HEK293 (cell line): Measurements from ENCODE around the gene TM7SF3.

ENCODE experiments used
- ATF2 ChIP-seq: fragments of 450-650 bp; formaldehyde crosslinking; IDR thresholded peaks from 2 replicates; pipeline ENCODE4 v1.5.1; 2016; ENCODE audit warnings: missing biosample characterization, missing genetic modification characterization, low read depth
- BCL11A ChIP-seq: fragments of 450-650 bp; formaldehyde crosslinking; IDR thresholded peaks from 2 replicates; pipeline ENCODE4 v1.5.1; 2016; ENCODE audit warnings: low read depth, missing biosample characterization, missing genetic modification characterization
- ELK4 ChIP-seq: IDR thresholded peaks from 2 replicates; pipeline ENCODE4 v1.6.1; 2011; ENCODE audit warnings: mild to moderate bottlenecking, low read depth, low read length, borderline replicate concordance
- FEZF1 ChIP-seq: fragments of 450-650 bp; formaldehyde crosslinking; IDR thresholded peaks from 2 replicates; pipeline ENCODE4 v1.5.1; 2016; ENCODE audit warnings: missing biosample characterization, missing genetic modification characterization
- GLI4 ChIP-seq: fragments of 450-650 bp; formaldehyde crosslinking; IDR thresholded peaks from 2 replicates; pipeline ENCODE4 v1.5.1; 2016; ENCODE audit warnings: missing biosample characterization, missing genetic modification characterization
- GLIS2 ChIP-seq: fragments of 450-650 bp; formaldehyde crosslinking; IDR thresholded peaks from 2 replicates; pipeline ENCODE4 v1.5.1; 2016; ENCODE audit warnings: missing biosample characterization, missing genetic modification characterization
- HOXA7 ChIP-seq: sonication (generic); formaldehyde crosslinking; IDR thresholded peaks from 2 replicates; pipeline ENCODE4 v1.8.1; 2022; ENCODE audit warnings: missing genetic modification reagents, borderline replicate concordance
- MEIS1 ChIP-seq: sonication (generic); formaldehyde crosslinking; IDR thresholded peaks from 2 replicates; pipeline ENCODE4 v1.8.1; 2022; ENCODE audit warnings: missing genetic modification reagents, mild to moderate bottlenecking, borderline replicate concordance
- OSR2 ChIP-seq: fragments of 450-650 bp; formaldehyde crosslinking; IDR thresholded peaks from 2 replicates; pipeline ENCODE4 v1.5.1; 2016; ENCODE audit warnings: missing biosample characterization, missing genetic modification characterization
- PRDM6 ChIP-seq: fragments of 450-650 bp; formaldehyde crosslinking; IDR thresholded peaks from 2 replicates; pipeline ENCODE4 v1.5.1; 2017; ENCODE audit warnings: missing biosample characterization, missing genetic modification characterization
- ZBTB17 ChIP-seq: fragments of 450-650 bp; formaldehyde crosslinking; IDR thresholded peaks from 2 replicates; pipeline ENCODE4 v1.5.1; 2016; ENCODE audit warnings: missing biosample characterization, missing genetic modification characterization
- ZFP41 ChIP-seq: fragments of 450-650 bp; formaldehyde crosslinking; IDR thresholded peaks from 2 replicates; pipeline ENCODE4 v1.5.1; 2016; ENCODE audit warnings: missing biosample characterization, missing genetic modification characterization, borderline replicate concordance
- ZNF112 ChIP-seq: fragments of 450-650 bp; formaldehyde crosslinking; IDR thresholded peaks from 2 replicates; pipeline ENCODE4 v1.5.0; 2017; ENCODE audit warnings: missing biosample characterization, missing genetic modification characterization
- ZNF138 ChIP-seq: fragments of 450-650 bp; formaldehyde crosslinking; IDR thresholded peaks from 2 replicates; pipeline ENCODE4 v1.5.1; 2016; ENCODE audit warnings: missing biosample characterization, missing genetic modification characterization, borderline replicate concordance
- ZNF16 ChIP-seq: fragments of 450-650 bp; formaldehyde crosslinking; IDR thresholded peaks from 2 replicates; pipeline ENCODE4 v1.5.1; 2016; ENCODE audit warnings: low read depth, missing biosample characterization, missing genetic modification characterization
- ZNF18 ChIP-seq: fragments of 450-650 bp; formaldehyde crosslinking; IDR thresholded peaks from 2 replicates; pipeline ENCODE4 v1.5.1; 2016; ENCODE audit warnings: missing biosample characterization, missing genetic modification characterization
- ZNF221 ChIP-seq: fragments of 450-650 bp; formaldehyde crosslinking; IDR thresholded peaks from 2 replicates; pipeline ENCODE4 v1.5.1; 2017; ENCODE audit warnings: missing biosample characterization, missing genetic modification characterization, borderline replicate concordance
- ZNF26 ChIP-seq: fragments of 450-650 bp; formaldehyde crosslinking; IDR thresholded peaks from 2 replicates; pipeline ENCODE4 v1.5.1; 2016; ENCODE audit warnings: missing biosample characterization, missing genetic modification characterization
- ZNF335 ChIP-seq: fragments of 450-650 bp; formaldehyde crosslinking; conservative IDR thresholded peaks from 2 replicates; pipeline ENCODE4 v1.5.1; 2016; ENCODE audit warnings: missing biosample characterization, missing genetic modification characterization
- ZNF354C ChIP-seq: fragments of 450-650 bp; formaldehyde crosslinking; IDR thresholded peaks from 2 replicates; pipeline ENCODE4 v1.5.1; 2016; ENCODE audit warnings: missing biosample characterization, missing genetic modification characterization, low read depth, borderline replicate concordance
- ZNF366 ChIP-seq: fragments of 450-650 bp; formaldehyde crosslinking; conservative IDR thresholded peaks from 2 replicates; pipeline ENCODE4 v1.5.1; 2016; ENCODE audit warnings: missing biosample characterization, missing genetic modification characterization
- ZNF394 ChIP-seq: fragments of 450-650 bp; formaldehyde crosslinking; IDR thresholded peaks from 2 replicates; pipeline ENCODE4 v1.5.1; 2016; ENCODE audit warnings: missing biosample characterization, missing genetic modification characterization, mild to moderate bottlenecking, moderate library complexity, borderline replicate concordance
- ZNF416 ChIP-seq: fragments of 450-650 bp; formaldehyde crosslinking; IDR thresholded peaks from 2 replicates; pipeline ENCODE4 v1.5.1; 2016; ENCODE audit warnings: missing biosample characterization, missing genetic modification characterization
- ZNF423 ChIP-seq: fragments of 450-650 bp; formaldehyde crosslinking; IDR thresholded peaks from 2 replicates; pipeline ENCODE4 v1.5.1; 2016; ENCODE audit warnings: missing biosample characterization, missing genetic modification characterization
- ZNF426 ChIP-seq: fragments of 450-650 bp; formaldehyde crosslinking; IDR thresholded peaks from 2 replicates; pipeline ENCODE4 v1.5.1; 2017; ENCODE audit warnings: missing biosample characterization, missing genetic modification characterization, mild to moderate bottlenecking, inconsistent platforms, moderate library complexity
- ZNF560 ChIP-seq: fragments of 450-650 bp; formaldehyde crosslinking; IDR thresholded peaks from 2 replicates; pipeline ENCODE4 v1.5.1; 2017; ENCODE audit warnings: missing biosample characterization, missing genetic modification characterization, borderline replicate concordance
- ZNF621 ChIP-seq: fragments of 450-650 bp; formaldehyde crosslinking; IDR thresholded peaks from 2 replicates; pipeline ENCODE4 v1.5.1; 2017; ENCODE audit warnings: missing biosample characterization, missing genetic modification characterization
- ZNF624 ChIP-seq: fragments of 450-650 bp; formaldehyde crosslinking; IDR thresholded peaks from 2 replicates; pipeline ENCODE4 v1.5.1; 2017; ENCODE audit warnings: missing biosample characterization, missing genetic modification characterization
- ZNF645 ChIP-seq: fragments of 450-650 bp; formaldehyde crosslinking; IDR thresholded peaks from 2 replicates; pipeline ENCODE4; 2016; ENCODE audit warnings: missing biosample characterization, missing genetic modification characterization
- ZNF654 ChIP-seq: fragments of 450-650 bp; formaldehyde crosslinking; IDR thresholded peaks from 2 replicates; pipeline ENCODE4 v1.5.1; 2016; ENCODE audit warnings: low read depth, missing biosample characterization, missing genetic modification characterization
- ZNF658 ChIP-seq: fragments of 450-650 bp; formaldehyde crosslinking; IDR thresholded peaks from 2 replicates; pipeline ENCODE4; 2016; ENCODE audit warnings: missing biosample characterization, missing genetic modification characterization
- ZNF660 ChIP-seq: fragments of 450-650 bp; IDR thresholded peaks from 2 replicates; pipeline ENCODE4 v1.5.1; 2018; ENCODE audit warnings: missing biosample characterization, mild to moderate bottlenecking, missing genetic modification characterization
- ZNF776 ChIP-seq: fragments of 450-650 bp; formaldehyde crosslinking; IDR thresholded peaks from 2 replicates; pipeline ENCODE4 v1.5.0; 2017; ENCODE audit warnings: missing biosample characterization, missing genetic modification characterization, borderline replicate concordance
- ZSCAN23 ChIP-seq: fragments of 450-650 bp; formaldehyde crosslinking; IDR thresholded peaks from 2 replicates; pipeline ENCODE4 v1.5.1; 2016; ENCODE audit warnings: missing biosample characterization, missing genetic modification characterization

TM7SF3 gene

GRCh38 chr12:26994109-26994508 lies 20.1 kb downstream of the TM7SF3 start (continued):
- TF ChIP-seq ZSCAN23 (no peak), ZNF654 (no peak), ZNF560 (no peak), ZNF394 (no peak), OSR2 (tag by site-specific recombination) (no peak), ZNF366 (peak; percentile 45; the same call in 1 of the 2 replicates), ZNF423 (tag by site-specific recombination) (no peak), ELK4 (no peak), ZNF624 (no peak), ZBTB17 (tag by site-specific recombination) (peak; percentile 30; the same call in 1 of the 2 replicates), ZNF335 (tag by site-specific recombination) (peak; percentile 66), ZNF416 (tag by site-specific recombination) (no peak), HOXA7 (no peak), ZNF776 (no peak), ZNF354C (no peak), ZNF16 (tag by site-specific recombination) (no peak), ZNF426 (tag by site-specific recombination) (no peak), ZNF621 (tag by site-specific recombination) (no peak), ZNF112 (tag by site-specific recombination) (no peak), GLIS2 (tag by site-specific recombination) (no peak), ZNF138 (tag by site-specific recombination) (no peak), ZNF658 (tag by site-specific recombination) (no peak), BCL11A (tag by site-specific recombination) (peak; percentile 24; the same call in 1 of the 2 replicates), ZNF26 (tag by site-specific recombination) (no peak), ZFP41 (no peak), ZNF645 (tag by site-specific recombination) (no peak), ZNF660 (no peak), ATF2 (tag by site-specific recombination) (peak; percentile 87), MEIS1 (CRISPR knock-in tag) (no peak), GLI4 (tag by site-specific recombination) (no peak), ZNF18 (tag by site-specific recombination) (no peak), PRDM6 (tag by site-specific recombination) (peak; percentile 84), ZNF221 (tag by site-specific recombination) (no peak), FEZF1 (tag by site-specific recombination) (peak; percentile 48)
